GM23338 (cell line): Measurements from ENCODE around the gene PPIP5K2.

Experiments
- CTCF ChIP-seq, 2 experiments: fragments of 200-600 bp in 1 of 2; sonication (generic) in 1 of 2; conservative IDR thresholded peaks; 2 replicates each; pipeline versions ENCODE4 v1.5.1 to v1.6.1; 2016 to 2017; ENCODE audit warnings: antibody characterized with exemption in 2 of 2, low read depth in 2 of 2, mild to moderate bottlenecking in 2 of 2, moderate library complexity in 1 of 2
- EZH2 ChIP-seq: fragments of 200-600 bp; sonication (generic); IDR thresholded peaks from one replicate; pipeline ENCODE4 v1.8.0; 2017; ENCODE audit warnings: antibody characterized with exemption, mild to moderate bottlenecking, low read depth; ENCODE audit not compliant: unreplicated experiment
- POLR2AphosphoS5 ChIP-seq: IDR thresholded peaks from 2 replicates; pipeline ENCODE4 v1.6.1; 2016; ENCODE audit warnings: antibody characterized with exemption, low read depth
- REST ChIP-seq: IDR thresholded peaks from one replicate; pipeline ENCODE4 v1.6.1; 2018; ENCODE audit warnings: antibody characterized with exemption; ENCODE audit not compliant: unreplicated experiment
- ZNF114 ChIP-seq: fragments of 250-450 bp; sonication (Bioruptor Pico); IDR thresholded peaks from 2 replicates; pipeline ENCODE4 v1.5.0; 2020; ENCODE audit warnings: mild to moderate bottlenecking, moderate library complexity

- no peak for TF ChIP-seq CTCF (conservative IDR thresholded peaks at IDR 0.05; ENCODE audit: low read depth in 2 of 2)
- no peak for TF ChIP-seq POLR2AphosphoS5
- TF ChIP-seq REST = no peak
- no peak for TF ChIP-seq ZNF114 (CRISPR knock-in tag)
- TF ChIP-seq EZH2 = no peak
Measured at GRCh38 chr5:103151156-103151555, 31.1 kb downstream of the PPIP5K2 start.
